Astrocyte (in vitro differentiated cells and primary cell): ENCODE data around the gene PRDX1. TPM values are rescaled to one million over a fixed set of nuclear protein-coding genes. Genes with fewer than 3 reads are reported as not detected.

ENCODE experiments used
- DNase-seq: peaks from one replicate; pipeline ENCODE4 v3.0.0-alpha.2; 2010; ENCODE audit warnings: low read depth
- FAIRE-seq: peaks from 2 replicates; lab custom pipeline; 2011; peaks lifted over from hg19 to GRCh38; lab: Jason Lieb, UNC
- H2AFZ ChIP-seq: 2 replicates; pipeline ENCODE4 v1.6.0; 2012; ENCODE audit warnings: low read depth, low read length, inconsistent platforms
- H3K27ac ChIP-seq: 2 replicates; pipeline ENCODE4 v1.5.1; 2011; ENCODE audit warnings: low read depth, low read length, inconsistent platforms
- H3K27me3 ChIP-seq: 2 replicates; pipeline ENCODE4 v1.6.0; 2011; ENCODE audit warnings: low read length, inconsistent platforms; ENCODE audit not compliant: insufficient read depth
- H3K36me3 ChIP-seq: 2 replicates; pipeline ENCODE4 v1.5.1; 2011; ENCODE audit warnings: low read length, inconsistent platforms; ENCODE audit not compliant: insufficient read depth
- H3K4me1 ChIP-seq: 2 replicates; pipeline ENCODE4 v1.5.1; 2011; ENCODE audit warnings: low read length, inconsistent platforms; ENCODE audit not compliant: insufficient read depth
- H3K4me2 ChIP-seq: 2 replicates; pipeline ENCODE4 v1.6.0; 2012; ENCODE audit warnings: low read length, inconsistent platforms
- H3K4me3 ChIP-seq: 2 replicates; pipeline ENCODE4 v1.5.1; 2011; ENCODE audit warnings: low read depth, mild to moderate bottlenecking, low read length, inconsistent platforms; ENCODE audit not compliant: insufficient read depth
- H3K79me2 ChIP-seq: 2 replicates; pipeline ENCODE4 v1.6.0; 2012; ENCODE audit warnings: mild to moderate bottlenecking, low read length, inconsistent platforms; ENCODE audit not compliant: insufficient read depth
- H3K9ac ChIP-seq: 2 replicates; pipeline ENCODE4 v1.6.0; 2012; ENCODE audit warnings: mild to moderate bottlenecking, low read length, inconsistent platforms
- H3K9me3 ChIP-seq: 2 replicates; pipeline ENCODE4 v1.5.1; 2012; ENCODE audit warnings: low read depth, mild to moderate bottlenecking, low read length, inconsistent platforms; ENCODE audit not compliant: insufficient read depth
- H4K20me1 ChIP-seq: 2 replicates; pipeline ENCODE4 v1.6.0; 2012; ENCODE audit warnings: low read length, inconsistent platforms; ENCODE audit not compliant: insufficient read depth
- H3K27ac Mint-ChIP-seq: one replicate; pipeline ENCODE4 v1.8.0; 2021; ENCODE audit warnings: mild to moderate bottlenecking, mixed read lengths; ENCODE audit not compliant: unreplicated experiment
- H3K27me3 Mint-ChIP-seq: one replicate; pipeline ENCODE4 v1.8.0; 2021; ENCODE audit warnings: low read depth, mixed read lengths; ENCODE audit not compliant: unreplicated experiment
- H3K36me3 Mint-ChIP-seq: one replicate; pipeline ENCODE4 v1.8.0; 2021; ENCODE audit warnings: low read depth, mixed read lengths; ENCODE audit not compliant: unreplicated experiment
- H3K4me1 Mint-ChIP-seq: one replicate; pipeline ENCODE4 v1.8.0; 2021; ENCODE audit warnings: low read depth, mixed read lengths; ENCODE audit not compliant: unreplicated experiment
- H3K4me3 Mint-ChIP-seq: one replicate; pipeline ENCODE4 v1.8.0; 2021; ENCODE audit warnings: mild to moderate bottlenecking, moderate library complexity, mixed read lengths; ENCODE audit not compliant: unreplicated experiment
- H3K9me3 Mint-ChIP-seq: one replicate; pipeline ENCODE4 v1.8.0; 2021; ENCODE audit warnings: mild to moderate bottlenecking, mixed read lengths; ENCODE audit not compliant: unreplicated experiment
- CTCF ChIP-seq: IDR thresholded peaks from 2 replicates; pipeline ENCODE4 v1.5.1; 2011; ENCODE audit warnings: low read depth, mild to moderate bottlenecking, inconsistent platforms, low read length, moderate library complexity; ENCODE audit not compliant: insufficient read depth
- EZH2 ChIP-seq: IDR thresholded peaks from 2 replicates; pipeline ENCODE4 v1.6.1; 2012; ENCODE audit warnings: mild to moderate bottlenecking, low read length, inconsistent platforms; ENCODE audit not compliant: insufficient read depth
- total RNA-seq: library from RNA; stranded (reverse); gene quantifications from 2 replicates; pipeline ENCODE4 v1.2.1, GENCODE V29; 2021

PRDX1 gene
- total RNA-seq, 1 donor from 2014 or later, result 986 TPM

DNA sequence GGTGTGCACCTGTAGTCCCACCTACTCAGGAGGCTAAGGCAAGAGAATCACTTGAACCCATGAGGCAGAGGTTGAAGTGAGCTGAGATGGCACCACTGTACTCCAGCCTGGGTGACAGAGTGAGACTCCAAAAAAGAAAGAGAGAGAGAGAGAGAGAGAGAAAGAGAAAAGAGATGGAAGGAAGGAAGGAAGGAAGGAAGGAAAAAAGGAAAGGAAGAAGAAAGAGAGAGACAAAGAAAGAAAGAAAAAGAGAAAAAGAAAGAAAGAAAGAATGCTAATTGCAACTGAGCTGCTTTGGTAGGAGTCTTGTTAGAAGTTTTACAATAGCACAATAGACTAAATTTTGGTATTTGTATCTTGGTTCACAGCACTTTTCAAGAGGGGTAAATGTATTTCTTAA lies 56.4 kb downstream of the PRDX1 start:
- no peaks in the 10 kb centered on the region for H3K4me1 ChIP-seq
- no peak overlapping the region for H3K4me2 ChIP-seq
- H3K27ac ChIP-seq, result no peak overlapping the region
- H3K27me3 Mint-ChIP-seq, result no peaks in the 10 kb centered on the region
- no peak for DNase-seq
- H3K9me3 Mint-ChIP-seq, result no peaks in the 10 kb centered on the region
- FAIRE-seq, result no peak
- no peak for TF ChIP-seq EZH2
- TF ChIP-seq CTCF, result no peak
- no peak overlapping the region for H3K4me3 ChIP-seq
- H4K20me1 ChIP-seq, result no peaks in the 10 kb centered on the region
- H3K9me3 ChIP-seq, result no peaks in the 10 kb centered on the region
- H3K79me2 ChIP-seq, result no peaks in the 10 kb centered on the region
- H3K36me3 ChIP-seq, result no peaks in the 10 kb centered on the region
- H2AFZ ChIP-seq, result no peak overlapping the region
- no peak overlapping the region for H3K9ac ChIP-seq
- H3K36me3 Mint-ChIP-seq, result no peaks in the 10 kb centered on the region
- H3K4me3 Mint-ChIP-seq, result no peak overlapping the region
- H3K4me1 Mint-ChIP-seq, result no peaks in the 10 kb centered on the region
- no peak overlapping the region for H3K27ac Mint-ChIP-seq
- H3K27me3 ChIP-seq, result no peaks in the 10 kb centered on the region

Other genes with a start within 250 kb of the PRDX1 start
- 0.61 and 0.70 TPM in 2 replicates for gene HPDL, start 195.0 kb downstream of the PRDX1 start, total RNA-seq
- 4.3 TPM in 2 replicates for gene TOE1, start 181.7 kb downstream of the PRDX1 start, total RNA-seq
- gene MUTYH, start 181.4 kb downstream of the PRDX1 start, total RNA-seq, result 6.0 and 6.6 TPM in 2 replicates
- 1.7 and 2.0 TPM in 2 replicates for gene TESK2, start 30.7 kb downstream of the PRDX1 start, total RNA-seq
- 3.0 and 3.5 TPM in 2 replicates for gene CCDC163, start 21.8 kb downstream of the PRDX1 start, total RNA-seq
- 5.4 and 6.2 TPM in 2 replicates for gene MMACHC, start 21.6 kb downstream of the PRDX1 start, total RNA-seq
- 118 and 129 TPM in 2 replicates for gene AKR1A1, start 28.9 kb upstream of the PRDX1 start, total RNA-seq
- gene NASP, start 62.2 kb upstream of the PRDX1 start, total RNA-seq, result 46.2 and 55.9 TPM in 2 replicates
- 2.4 and 3.8 TPM in 2 replicates for gene CCDC17, start 102.2 kb upstream of the PRDX1 start, total RNA-seq
- 116 TPM in 2 replicates for gene GPBP1L1, start 164.6 kb upstream of the PRDX1 start, total RNA-seq
- gene TMEM69, start 166.3 kb upstream of the PRDX1 start, total RNA-seq, result 23.3 and 26.2 TPM in 2 replicates
- gene IPP, start 228.8 kb upstream of the PRDX1 start, total RNA-seq, result 13.3 and 18.2 TPM in 2 replicates